ENCODE data around the gene RBFOX1. TPM values are rescaled to one million over a fixed set of nuclear protein-coding genes. Genes with fewer than 3 reads are reported as not detected.

Gene RBFOX1
- total and polyA plus RNA-seq, 2 donors from 2014 or later, result 0.24 to 0.66 TPM

- Histone ChIP-seq H3K36me3 (ENCODE audit: control insufficient read depth in 2 of 3, insufficient read depth in 3 of 3, low read length in 3 of 3) (no peaks in the 10 kb centered on the region), H3K9ac (ENCODE audit: low read length in 3 of 3) (no peak overlapping the region), H3K27ac (ENCODE audit: low read depth in 2 of 2, low read length in 2 of 2) (no peak overlapping the region), H3K4me3 (ENCODE audit: low read length in 3 of 3) (no peak overlapping the region), H3K4me1 (ENCODE audit: control insufficient read depth in 2 of 3, insufficient read depth in 2 of 3, low read depth in 1 of 3, low read length in 3 of 3) (no peaks in the 10 kb centered on the region), H3K9me3 (ENCODE audit: control insufficient read depth in 2 of 3, insufficient read depth in 1 of 3, low read length in 3 of 3) (peaks cover 0 to 2% (median 0%) of the 10 kb centered on the region in 3 donors), H3K27me3 (ENCODE audit: control insufficient read depth, insufficient read depth, low read length) (no peaks in the 10 kb centered on the region)
- intact Hi-C loops (cut with DNase I), result no loop called here
- FAIRE-seq (no peak), DNase-seq (no peak)
- no peak for TF ChIP-seq CTCF (IDR thresholded peaks at IDR 0.05; ENCODE audit: borderline replicate concordance, extremely low read depth, insufficient read depth)
These were observed 42.0 kb upstream of the RBFOX1 start for GRCh38 chr16:7290682-7291081.

GRCh38 chr16:7294020-7294419 lies 38.6 kb upstream of the RBFOX1 start:
- Histone ChIP-seq H3K27me3 (ENCODE audit: control insufficient read depth, insufficient read depth, low read length) (no peaks in the 10 kb centered on the region), H3K36me3 (ENCODE audit: control insufficient read depth in 2 of 3, insufficient read depth in 3 of 3, low read length in 3 of 3) (no peaks in the 10 kb centered on the region), H3K27ac (ENCODE audit: low read depth in 2 of 2, low read length in 2 of 2) (no peak overlapping the region), H3K9ac (ENCODE audit: low read length in 3 of 3) (no peak overlapping the region), H3K4me3 (ENCODE audit: low read length in 3 of 3) (no peak overlapping the region), H3K9me3 (ENCODE audit: control insufficient read depth in 2 of 3, insufficient read depth in 1 of 3, low read length in 3 of 3) (no peaks in the 10 kb centered on the region), H3K4me1 (ENCODE audit: control insufficient read depth in 2 of 3, insufficient read depth in 2 of 3, low read depth in 1 of 3, low read length in 3 of 3) (no peaks in the 10 kb centered on the region)
- DNase-seq (no peak), FAIRE-seq (no peak)
- TF ChIP-seq CTCF (IDR thresholded peaks at IDR 0.05; ENCODE audit: borderline replicate concordance, extremely low read depth, insufficient read depth), result no peak
- intact Hi-C loops (cut with DNase I), result no loop called here

GRCh38 chr16:7303052-7303610 lies 29.5 kb upstream of the RBFOX1 start:
- DNase-seq, result peak; percentile 23 to 70 (median 30)
- TF ChIP-seq CTCF (IDR thresholded peaks at IDR 0.05; ENCODE audit: borderline replicate concordance, extremely low read depth, insufficient read depth), result no peak
- intact Hi-C loops (cut with DNase I), result no loop called here
- no peak overlapping the region for H3K4me3 ChIP-seq (ENCODE audit: low read length in 3 of 3)
- H3K36me3 ChIP-seq (ENCODE audit: control insufficient read depth in 2 of 3, insufficient read depth in 3 of 3, low read length in 3 of 3), result no peaks in the 10 kb centered on the region
- H3K27ac ChIP-seq (ENCODE audit: low read depth in 2 of 2, low read length in 2 of 2), result no peak overlapping the region
- peaks cover 29% of the 10 kb centered on the region for H3K27me3 ChIP-seq (ENCODE audit: control insufficient read depth, insufficient read depth, low read length)
- H3K9ac ChIP-seq (ENCODE audit: low read length in 3 of 3), result no peak overlapping the region
- FAIRE-seq, result no peak
- H3K9me3 ChIP-seq (ENCODE audit: control insufficient read depth in 2 of 3, insufficient read depth in 1 of 3, low read length in 3 of 3), result no peaks in the 10 kb centered on the region
- no peaks in the 10 kb centered on the region for H3K4me1 ChIP-seq (ENCODE audit: control insufficient read depth in 2 of 3, insufficient read depth in 2 of 3, low read depth in 1 of 3, low read length in 3 of 3)

- intact Hi-C loops (cut with DNase I), result no loop called here
- Histone ChIP-seq H3K4me1 (ENCODE audit: control insufficient read depth in 2 of 3, insufficient read depth in 2 of 3, low read depth in 1 of 3, low read length in 3 of 3) (no peaks in the 10 kb centered on the region), H3K27ac (ENCODE audit: low read depth in 2 of 2, low read length in 2 of 2) (no peak overlapping the region), H3K4me3 (ENCODE audit: low read length in 3 of 3) (no peak overlapping the region), H3K9ac (ENCODE audit: low read length in 3 of 3) (no peak overlapping the region), H3K9me3 (ENCODE audit: control insufficient read depth in 2 of 3, insufficient read depth in 1 of 3, low read length in 3 of 3) (no peaks in the 10 kb centered on the region), H3K27me3 (ENCODE audit: control insufficient read depth, insufficient read depth, low read length) (peaks cover 29% of the 10 kb centered on the region), H3K36me3 (ENCODE audit: control insufficient read depth in 2 of 3, insufficient read depth in 3 of 3, low read length in 3 of 3) (no peaks in the 10 kb centered on the region)
- DNase-seq (no peak), FAIRE-seq (no peak)
- TF ChIP-seq CTCF (IDR thresholded peaks at IDR 0.05; ENCODE audit: borderline replicate concordance, extremely low read depth, insufficient read depth), result no peak
These were observed 28.9 kb upstream of the RBFOX1 start for GRCh38 chr16:7303660-7304200.
